ENCODE measurements around the gene NINJ2. TPM values are rescaled to one million over a fixed set of nuclear protein-coding genes. Genes with fewer than 3 reads are reported as not detected.
A peak's percentile ranks its signal among the peaks of the same experiment; 100 is the strongest.

NINJ2 gene
- total RNA-seq, 2 experiments from 2014 or later, result 2.2 to 2.5 TPM

DNA sequence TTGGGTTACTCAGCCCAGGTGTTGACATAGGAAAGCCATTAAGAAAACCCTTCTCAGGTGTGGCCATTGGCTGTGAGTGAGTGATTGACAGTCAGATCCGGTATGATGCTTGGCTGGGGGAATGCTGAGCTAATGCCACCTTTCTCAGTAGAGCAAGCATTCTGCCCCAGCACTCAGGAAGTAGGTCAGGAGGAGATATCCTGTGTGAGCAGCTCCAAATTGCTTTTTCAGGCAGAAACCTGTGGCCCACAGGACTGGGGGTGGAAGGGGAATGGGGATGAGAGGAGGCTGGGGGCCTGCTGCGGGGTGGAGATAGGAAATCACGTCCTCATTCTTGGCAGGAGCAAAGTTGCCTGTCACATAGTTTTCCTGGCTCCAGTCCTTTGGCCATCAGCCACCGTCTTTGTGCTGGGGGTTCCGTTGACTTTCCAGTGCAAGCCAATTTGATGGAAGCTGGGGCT, 55.7 kb downstream of the NINJ2 start:
- CTCF ChIA-PET, result interaction anchor here (1.2 to 1.7 kb wide), 5 partner anchors 8 to 210 kb away, joined by 3 to 6 read pairs (median 3); no protein-coding TSS in a partner anchor
- Mint-ChIP-seq H3K27ac (no peak overlapping the region), H3K9me3 (no peaks in the 10 kb centered on the region), H3K36me3 (ENCODE audit: low read depth) (no peaks in the 10 kb centered on the region), H3K4me3 (no peak overlapping the region), H3K27me3 (no peaks in the 10 kb centered on the region), H3K4me1 (ENCODE audit: low read depth) (peaks cover 19% of the 10 kb centered on the region)
- ATAC-seq (peak; percentile 31), DNase-seq (peak; percentile 18)
- POLR2A ChIA-PET, result interaction anchor here (1.5 kb wide), 1 partner anchor 23 kb away, joined by 4 read pairs; no protein-coding TSS in a partner anchor
- TF ChIP-seq, protein P1, sequence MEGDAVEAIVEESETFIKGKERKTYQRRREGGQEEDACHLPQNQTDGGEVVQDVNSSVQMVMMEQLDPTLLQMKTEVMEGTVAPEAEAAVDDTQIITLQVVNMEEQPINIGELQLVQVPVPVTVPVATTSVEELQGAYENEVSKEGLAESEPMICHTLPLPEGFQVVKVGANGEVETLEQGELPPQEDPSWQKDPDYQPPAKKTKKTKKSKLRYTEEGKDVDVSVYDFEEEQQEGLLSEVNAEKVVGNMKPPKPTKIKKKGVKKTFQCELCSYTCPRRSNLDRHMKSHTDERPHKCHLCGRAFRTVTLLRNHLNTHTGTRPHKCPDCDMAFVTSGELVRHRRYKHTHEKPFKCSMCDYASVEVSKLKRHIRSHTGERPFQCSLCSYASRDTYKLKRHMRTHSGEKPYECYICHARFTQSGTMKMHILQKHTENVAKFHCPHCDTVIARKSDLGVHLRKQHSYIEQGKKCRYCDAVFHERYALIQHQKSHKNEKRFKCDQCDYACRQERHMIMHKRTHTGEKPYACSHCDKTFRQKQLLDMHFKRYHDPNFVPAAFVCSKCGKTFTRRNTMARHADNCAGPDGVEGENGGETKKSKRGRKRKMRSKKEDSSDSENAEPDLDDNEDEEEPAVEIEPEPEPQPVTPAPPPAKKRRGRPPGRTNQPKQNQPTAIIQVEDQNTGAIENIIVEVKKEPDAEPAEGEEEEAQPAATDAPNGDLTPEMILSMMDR (IDR thresholded peaks at IDR 0.05), result no peak
- intact Hi-C loops (cut with micrococcal nuclease), result no loop called here

DNA sequence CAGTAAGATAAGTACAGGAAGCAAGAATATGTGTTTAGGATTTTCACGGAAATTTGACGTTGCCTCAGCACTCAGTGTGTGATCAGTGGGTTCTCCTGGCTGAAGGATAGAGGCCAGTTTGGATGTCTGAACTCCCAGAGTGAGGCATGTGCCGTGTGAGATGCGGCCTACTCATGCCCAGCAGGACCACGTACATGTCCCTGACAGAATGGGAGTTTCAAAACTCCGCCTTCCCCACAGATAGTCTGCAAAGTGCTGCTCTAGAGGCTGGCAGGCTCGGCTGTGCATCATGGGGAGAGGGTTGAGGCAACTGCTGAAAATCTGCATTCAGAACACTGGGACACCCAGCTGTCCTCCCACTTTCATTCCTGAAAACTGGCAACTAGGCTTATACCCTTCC, 58.3 kb downstream of the NINJ2 start:
- H3K36me3 Mint-ChIP-seq (ENCODE audit: low read depth), result no peaks in the 10 kb centered on the region
- TF ChIP-seq, protein P1 (IDR thresholded peaks at IDR 0.05), result no peak
- H3K9me3 Mint-ChIP-seq, result no peaks in the 10 kb centered on the region
- no peak overlapping the region for H3K27ac Mint-ChIP-seq
- H3K27me3 Mint-ChIP-seq, result no peaks in the 10 kb centered on the region
- ChIA-PET CTCF (interaction anchor here (0.9 to 1.5 kb wide), 2 partner anchors 10 to 213 kb away, joined by 3 to 5 read pairs; no protein-coding TSS in a partner anchor), POLR2A (interaction anchor here (0.6 kb wide), 1 partner anchor 47 kb away, joined by 3 read pairs; no protein-coding TSS in a partner anchor)
- H3K4me1 Mint-ChIP-seq (ENCODE audit: low read depth), result peaks cover 9% of the 10 kb centered on the region
- ATAC-seq, result no peak
- no peak overlapping the region for H3K4me3 Mint-ChIP-seq
- no peak for DNase-seq
- intact Hi-C loops (cut with micrococcal nuclease), result no loop called here

DNA sequence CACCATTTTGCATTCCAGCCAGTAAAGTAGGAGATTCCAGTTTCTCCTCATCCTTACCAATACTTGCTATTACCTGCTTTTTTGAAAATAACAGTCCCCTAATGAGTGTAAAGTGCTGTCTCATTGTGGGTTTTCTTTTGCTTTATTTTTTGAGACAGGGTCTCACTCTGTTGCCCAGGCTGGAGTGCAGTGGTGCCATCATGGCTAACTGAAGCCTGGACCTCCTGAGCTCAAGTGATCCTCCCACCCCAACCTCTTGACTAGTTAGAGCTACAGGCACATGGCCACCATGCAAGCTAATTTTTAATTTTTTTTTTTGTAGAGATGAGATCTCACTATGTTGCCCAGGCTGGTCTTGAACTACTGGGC, 60.6 kb downstream of the NINJ2 start:
- CTCF ChIA-PET, result interaction anchor here (1.2 to 2.4 kb wide), 3 partner anchors 12 to 212 kb away, joined by 3 to 6 read pairs (median 3); no protein-coding TSS in a partner anchor
- TF ChIP-seq, protein P1 (IDR thresholded peaks at IDR 0.05), result no peak
- intact Hi-C loops (cut with micrococcal nuclease), result no loop called here

DNA sequence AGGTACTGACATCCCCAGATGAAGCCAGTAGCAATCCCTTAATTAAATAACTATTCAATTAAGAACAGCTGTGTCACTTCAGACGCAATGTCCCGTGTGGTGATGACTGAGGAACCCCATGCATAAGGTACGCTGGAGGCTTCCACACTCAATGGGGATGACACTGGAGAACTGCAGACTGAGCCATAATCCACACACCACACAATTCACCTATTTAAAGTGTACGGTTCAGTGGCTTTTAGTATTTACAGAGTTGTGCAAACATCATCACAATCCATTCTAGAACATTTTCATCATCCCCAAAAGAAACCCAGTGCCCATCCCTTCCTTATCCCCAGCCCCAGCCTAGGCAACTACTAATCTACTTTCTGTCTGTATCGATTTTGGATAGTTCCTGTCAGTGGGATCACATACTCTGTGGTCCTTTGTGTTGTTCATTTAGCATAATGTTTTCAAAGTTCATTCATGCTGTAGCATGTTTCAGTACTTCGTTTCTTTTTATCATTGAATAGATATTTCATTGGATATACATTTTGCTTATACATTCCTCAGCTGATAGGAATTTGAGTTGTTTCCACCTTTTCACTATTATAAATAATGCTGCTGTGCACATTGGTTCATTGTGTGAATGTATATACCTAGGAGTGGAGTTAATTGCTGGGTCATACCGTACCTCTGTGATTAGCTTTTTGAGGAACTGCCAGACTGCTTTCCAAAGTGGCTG, 61.1 kb downstream of the NINJ2 start:
- ATAC-seq, result no peak
- H3K4me1 Mint-ChIP-seq (ENCODE audit: low read depth), result no peaks in the 10 kb centered on the region
- H3K27ac Mint-ChIP-seq, result no peak overlapping the region
- TF ChIP-seq, protein P1 (IDR thresholded peaks at IDR 0.05), result no peak
- H3K27me3 Mint-ChIP-seq, result no peaks in the 10 kb centered on the region
- intact Hi-C loops (cut with micrococcal nuclease), result no loop called here
- ChIA-PET CTCF (interaction anchor here (2.4 kb wide), 1 partner anchor 26 kb away, joined by 6 read pairs; no protein-coding TSS in a partner anchor), POLR2A (interaction anchor here (1.1 kb wide), 1 partner anchor 8 kb away, joined by 4 read pairs; no protein-coding TSS in a partner anchor)
- H3K4me3 Mint-ChIP-seq, result no peak overlapping the region
- DNase-seq, result no peak
- H3K9me3 Mint-ChIP-seq, result no peaks in the 10 kb centered on the region
- H3K36me3 Mint-ChIP-seq (ENCODE audit: low read depth), result no peaks in the 10 kb centered on the region

More for the DNA sequence above, 60.6 kb downstream of the NINJ2 start:
- DNase-seq (no peak), ATAC-seq (no peak)
- Mint-ChIP-seq H3K27ac (no peak overlapping the region), H3K36me3 (ENCODE audit: low read depth) (no peaks in the 10 kb centered on the region), H3K9me3 (no peaks in the 10 kb centered on the region), H3K4me1 (ENCODE audit: low read depth) (peaks cover 3% of the 10 kb centered on the region), H3K27me3 (no peaks in the 10 kb centered on the region), H3K4me3 (no peak overlapping the region)
- POLR2A ChIA-PET, result interaction anchor here (1.1 kb wide), 1 partner anchor 9 kb away, joined by 4 read pairs; no protein-coding TSS in a partner anchor

DNA sequence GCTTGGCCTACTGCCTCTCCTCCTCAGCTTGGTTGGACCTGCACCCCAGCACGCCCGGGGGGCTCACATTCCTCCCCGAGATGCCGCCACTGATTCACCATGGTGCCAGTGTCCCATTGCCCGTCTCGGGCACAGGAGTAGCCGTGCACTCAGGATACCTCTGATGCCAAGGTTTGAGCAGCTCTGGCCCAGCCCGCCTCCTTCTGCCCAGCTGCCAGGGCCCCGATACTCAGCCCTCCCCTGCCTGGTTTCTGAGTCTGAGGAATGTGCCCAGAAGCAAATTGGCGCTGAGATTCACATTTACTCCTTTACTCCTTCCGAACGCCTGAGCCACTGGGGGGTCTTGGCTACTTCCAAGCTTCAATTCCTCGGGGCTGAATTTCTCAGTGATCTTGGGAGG, 63.5 kb downstream of the NINJ2 start:
- ATAC-seq, result no peak
- POLR2A ChIA-PET, result interaction anchor here (0.5 to 1.1 kb wide), 3 partner anchors 129 to 349 kb away, joined by 3 read pairs; no protein-coding TSS in a partner anchor
- intact Hi-C loops (cut with micrococcal nuclease), result no loop called here

More for the DNA sequence above, 63.5 kb downstream of the NINJ2 start:
- TF ChIP-seq, protein P1 (IDR thresholded peaks at IDR 0.05), result no peak
- H3K4me3 Mint-ChIP-seq, result no peak overlapping the region
- H3K27ac Mint-ChIP-seq, result no peak overlapping the region
- H3K9me3 Mint-ChIP-seq, result no peaks in the 10 kb centered on the region
- H3K36me3 Mint-ChIP-seq (ENCODE audit: low read depth), result no peaks in the 10 kb centered on the region
- no peak for DNase-seq
- no peaks in the 10 kb centered on the region for H3K4me1 Mint-ChIP-seq (ENCODE audit: low read depth)
- CTCF ChIA-PET, result interaction anchor here (1.2 kb wide), 1 partner anchor 8 kb away, joined by 3 read pairs; no protein-coding TSS in a partner anchor
- no peaks in the 10 kb centered on the region for H3K27me3 Mint-ChIP-seq
